ENCODE measurements around the gene PTPN2.

GRCh38 chr18:12751503-12751884 is 132.5 kb downstream of the PTPN2 start:
- TF ChIP-seq, protein P1, sequence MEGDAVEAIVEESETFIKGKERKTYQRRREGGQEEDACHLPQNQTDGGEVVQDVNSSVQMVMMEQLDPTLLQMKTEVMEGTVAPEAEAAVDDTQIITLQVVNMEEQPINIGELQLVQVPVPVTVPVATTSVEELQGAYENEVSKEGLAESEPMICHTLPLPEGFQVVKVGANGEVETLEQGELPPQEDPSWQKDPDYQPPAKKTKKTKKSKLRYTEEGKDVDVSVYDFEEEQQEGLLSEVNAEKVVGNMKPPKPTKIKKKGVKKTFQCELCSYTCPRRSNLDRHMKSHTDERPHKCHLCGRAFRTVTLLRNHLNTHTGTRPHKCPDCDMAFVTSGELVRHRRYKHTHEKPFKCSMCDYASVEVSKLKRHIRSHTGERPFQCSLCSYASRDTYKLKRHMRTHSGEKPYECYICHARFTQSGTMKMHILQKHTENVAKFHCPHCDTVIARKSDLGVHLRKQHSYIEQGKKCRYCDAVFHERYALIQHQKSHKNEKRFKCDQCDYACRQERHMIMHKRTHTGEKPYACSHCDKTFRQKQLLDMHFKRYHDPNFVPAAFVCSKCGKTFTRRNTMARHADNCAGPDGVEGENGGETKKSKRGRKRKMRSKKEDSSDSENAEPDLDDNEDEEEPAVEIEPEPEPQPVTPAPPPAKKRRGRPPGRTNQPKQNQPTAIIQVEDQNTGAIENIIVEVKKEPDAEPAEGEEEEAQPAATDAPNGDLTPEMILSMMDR (IDR thresholded peaks at IDR 0.05; ENCODE audit: low read depth, low read length), result no peak
- TF ChIP-seq EZH2phosphoT487 (IDR thresholded peaks at IDR 0.05; ENCODE audit: low read depth), result no peak
